ENCODE measurements around the gene TFAP2A. TPM values are rescaled to one million over a fixed set of nuclear protein-coding genes. Genes with fewer than 3 reads are reported as not detected.

The TFAP2A gene
- total and polyA plus RNA-seq, 9 donors = 0.10 to 0.67 (median 0.15) TPM; not detected in 1

- H3K27ac ChIP-seq = no peak overlapping the region
- no peak for TF ChIP-seq POLR2A (IDR thresholded peaks at IDR 0.05)
- TF ChIP-seq EP300 (IDR thresholded peaks at IDR 0.05) = no peak
- TF ChIP-seq CTCF (IDR thresholded peaks at IDR 0.05) = no peak
- no peaks in the 10 kb centered on the region for H3K4me1 ChIP-seq (ENCODE audit: insufficient read depth)
- DNase-seq = no peak
- H3K4me3 ChIP-seq = no peak overlapping the region
- no peaks in the 10 kb centered on the region for H3K27me3 ChIP-seq
- intact Hi-C loops (cut with DNase I) = no loop called here
- WGBS, 3 donors = 2 to 4% (median 3%) methylated on average over 8 of the region's 8 CpGs
- no peaks in the 10 kb centered on the region for H3K9me3 ChIP-seq
- H3K36me3 ChIP-seq = no peaks in the 10 kb centered on the region
Observed at GRCh38 chr6:10393544-10394225, 21.2 kb downstream of the TFAP2A start.

- TF ChIP-seq POLR2A (IDR thresholded peaks at IDR 0.05) (no peak), CTCF (IDR thresholded peaks at IDR 0.05) (no peak), EP300 (IDR thresholded peaks at IDR 0.05) (no peak)
- DNase-seq = no peak
- Histone ChIP-seq H3K4me3 (no peak overlapping the region), H3K36me3 (no peaks in the 10 kb centered on the region), H3K27me3 (peaks cover 2% of the 10 kb centered on the region), H3K9me3 (no peaks in the 10 kb centered on the region), H3K4me1 (ENCODE audit: insufficient read depth) (no peaks in the 10 kb centered on the region), H3K27ac (no peak overlapping the region)
- WGBS, 3 donors = 7 to 10% (median 8%) methylated on average over 10 of the region's 10 CpGs
- intact Hi-C loops (cut with DNase I) = no loop called here
Observed at GRCh38 chr6:10391799-10392198, 23.1 kb downstream of the TFAP2A start.

- Histone ChIP-seq H3K36me3 (no peaks in the 10 kb centered on the region), H3K27ac (no peak overlapping the region), H3K4me1 (ENCODE audit: insufficient read depth) (no peaks in the 10 kb centered on the region), H3K9me3 (no peaks in the 10 kb centered on the region), H3K4me3 (no peak overlapping the region), H3K27me3 (peaks cover 2% of the 10 kb centered on the region)
- no peak for DNase-seq
- intact Hi-C loops (cut with DNase I) = no loop called here
- WGBS, 3 donors = 1 to 3% (median 2%) methylated on average over 10 of the region's 10 CpGs
- no peak for TF ChIP-seq EP300 (IDR thresholded peaks at IDR 0.05)
- TF ChIP-seq CTCF (IDR thresholded peaks at IDR 0.05) = no peak
- TF ChIP-seq POLR2A (IDR thresholded peaks at IDR 0.05) = no peak
Observed at GRCh38 chr6:10391299-10391630, 23.6 kb downstream of the TFAP2A start.

GRCh38 chr6:10390495-10391298 lies 24.2 kb downstream of the TFAP2A start:
- DNase-seq = no peak
- TF ChIP-seq CTCF (IDR thresholded peaks at IDR 0.05) (no peak), POLR2A (IDR thresholded peaks at IDR 0.05) (no peak), EP300 (IDR thresholded peaks at IDR 0.05) (no peak)
- no peaks in the 10 kb centered on the region for H3K9me3 ChIP-seq
- intact Hi-C loops (cut with DNase I) = no loop called here
- peaks cover 2% of the 10 kb centered on the region for H3K27me3 ChIP-seq
- no peak overlapping the region for H3K27ac ChIP-seq
- no peaks in the 10 kb centered on the region for H3K4me1 ChIP-seq (ENCODE audit: insufficient read depth)
- WGBS, 3 donors = 3 to 4% (median 3%) methylated on average over 41 of the region's 41 CpGs
- H3K4me3 ChIP-seq = no peak overlapping the region
- H3K36me3 ChIP-seq = no peaks in the 10 kb centered on the region

Measured in ovary (tissue), 9 donors.